Upper lobe of left lung (tissue), 6 donors: Measurements from ENCODE around the gene TBX18. TPM values are rescaled to one million over a fixed set of nuclear protein-coding genes. Genes with fewer than 3 reads are reported as not detected.

Source experiments
- ATAC-seq, 2 donors: fragments of 200-7000 bp; cut with Tn5 transposase; one replicate each; pipeline ENCODE4 v1.9.1; 2022; ENCODE audit warnings: mild to moderate bottlenecking in 2 of 2, moderate library complexity in 2 of 2; ENCODE audit not compliant: low FRiP score in 2 of 2
- DNase-seq, 2 donors: peaks; one replicate each; pipeline ENCODE4 v3.0.0-alpha.2; 2019 to 2020
- H3K27ac ChIP-seq, 4 donors: fragments of 200-600 bp; sonication (generic); one replicate each; pipeline ENCODE4 v1.5.1; 2016 to 2019
- H3K27me3 ChIP-seq, 4 donors: fragments of 200-600 bp; sonication (generic); one replicate each; pipeline ENCODE4 v1.5.1; 2017 to 2019
- H3K36me3 ChIP-seq, 4 donors: fragments of 200-600 bp; sonication (generic); one replicate each; pipeline ENCODE4 v1.5.1; 2016 to 2019
- H3K4me1 ChIP-seq, 4 donors: fragments of 200-600 bp; sonication (generic); one replicate each; pipeline ENCODE4 v1.5.1; 2018 to 2019
- H3K4me3 ChIP-seq, 4 donors: fragments of 200-600 bp; sonication (generic); one replicate each; pipeline ENCODE4 v1.5.1; 2017 to 2019; ENCODE audit warnings: mild to moderate bottlenecking in 2 of 4, moderate library complexity in 1 of 4
- H3K9me3 ChIP-seq, 4 donors: fragments of 200-600 bp; sonication (generic); one replicate each; pipeline ENCODE4 v1.5.1; 2018 to 2019
- EP300 ChIP-seq, 4 donors: sonication (generic); formaldehyde crosslinking; IDR thresholded peaks; one replicate each; pipeline ENCODE4 v1.5.1; 2017; ENCODE audit warnings: antibody characterized with exemption in 4 of 4, control low read depth in 2 of 4
- POLR2A ChIP-seq, 4 donors: fragments of 450-650 bp; IDR thresholded peaks; one replicate each; pipeline ENCODE4 v1.5.1; 2016 to 2017; ENCODE audit warnings: antibody characterized with exemption in 4 of 4, mild to moderate bottlenecking in 2 of 4
- POLR2AphosphoS5 ChIP-seq, 2 donors: sonication (generic); formaldehyde crosslinking; IDR thresholded peaks; one replicate each; pipeline ENCODE4 v1.5.1; 2017; ENCODE audit warnings: antibody characterized with exemption in 2 of 2
- WGBS, 2 donors: methylation state at CpG; one replicate each; pipeline ENCODE4 v1.1.5; 2017 to 2018; 5-methylcytosine and 5-hydroxymethylcytosine counted together
- total RNA-seq, 6 donors: library from RNA; depleted of rRNA in 4 of 6; stranded (reverse); fragments of >200 nt in 4 of 6; gene quantifications; one replicate each; pipeline versions ENCODE4 v1.1.0 to v1.2.1, GENCODE V29; 2016 to 2021
- TF ChIP-seq, protein P1 (sequence below), 6 experiments: fragments of 450-650 bp in 4 of 6; fragments of 200-600 bp in 2 of 6; sonication (generic) in 2 of 6; IDR thresholded peaks; one replicate each; pipeline ENCODE4 v1.5.1; 2016 to 2019; ENCODE audit warnings: antibody characterized with exemption in 6 of 6
- donor health status: DM: no; HTN: no; CAD: no; lungs with moderate emphysema.
- donor health status: DM: no; HTN: yes; CAD: no; lungs with severe emphysema.

The TBX18 gene
- total RNA-seq, 6 donors from 2014 or later, result 0.20 to 0.49 (median 0.44) TPM; not detected in 3

DNA sequence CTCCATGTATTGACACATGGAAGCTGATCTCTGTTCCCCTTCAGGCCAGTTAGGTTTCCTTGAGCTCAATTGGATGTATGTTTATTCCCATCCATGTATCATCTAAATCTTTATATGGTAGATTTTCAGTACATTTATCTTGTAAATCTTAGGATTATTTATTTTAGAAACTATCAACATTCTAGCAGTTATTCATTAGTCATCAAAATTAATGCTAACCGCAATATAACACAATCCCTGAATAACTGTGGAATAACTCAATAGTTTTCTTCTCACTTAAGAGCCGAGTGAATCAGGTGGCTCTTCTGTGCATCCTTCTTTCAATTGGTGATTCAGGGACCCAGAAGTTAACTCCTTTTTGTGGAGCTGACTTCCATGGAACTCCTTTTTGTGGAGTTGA lies 15.5 kb upstream of the TBX18 start:
- ATAC-seq (no peak), DNase-seq (no peak)
- no peak overlapping the region for H3K4me3 ChIP-seq
- TF ChIP-seq EP300 (IDR thresholded peaks at IDR 0.05), result no peak
- no peaks in the 10 kb centered on the region for H3K36me3 ChIP-seq
- H3K4me1 ChIP-seq, result peaks cover 0 to 3% (median under 1%) of the 10 kb centered on the region in 4 donors
- H3K27ac ChIP-seq, result no peak overlapping the region
- WGBS, 2 donors, result 92 to 96% methylated on average over 2 of the region's 2 CpGs
- H3K9me3 ChIP-seq, result no peaks in the 10 kb centered on the region
- H3K27me3 ChIP-seq, result peaks cover 0 to 5% (median under 1%) of the 10 kb centered on the region in 4 donors

DNA sequence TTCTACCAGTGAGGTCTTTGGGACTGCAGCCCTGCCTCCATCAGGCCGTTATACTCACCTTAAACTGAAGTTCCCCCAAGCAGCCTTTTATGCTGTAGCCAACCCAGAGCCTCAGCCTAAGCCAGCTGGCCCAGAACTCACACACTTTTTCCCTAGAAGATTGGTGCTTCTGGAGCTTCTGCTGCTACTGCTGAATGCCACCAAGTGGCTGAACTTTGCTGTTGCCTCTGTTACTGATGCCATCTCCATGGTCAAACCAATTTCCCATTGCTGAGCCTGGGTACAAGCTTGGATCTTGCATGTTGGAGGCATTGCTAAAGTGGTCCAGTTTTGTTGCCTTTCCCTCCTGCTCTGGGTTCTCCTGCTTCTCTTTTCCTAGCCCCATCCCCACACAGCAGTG lies 15.0 kb upstream of the TBX18 start:
- Histone ChIP-seq H3K36me3 (no peaks in the 10 kb centered on the region), H3K9me3 (no peaks in the 10 kb centered on the region), H3K27ac (no peak overlapping the region), H3K4me3 (no peak overlapping the region), H3K27me3 (peaks cover 0 to 10% (median 3%) of the 10 kb centered on the region in 4 donors), H3K4me1 (peaks cover 0 to 8% (median 5%) of the 10 kb centered on the region in 4 donors)
- no peak for ATAC-seq
- TF ChIP-seq, protein P1, sequence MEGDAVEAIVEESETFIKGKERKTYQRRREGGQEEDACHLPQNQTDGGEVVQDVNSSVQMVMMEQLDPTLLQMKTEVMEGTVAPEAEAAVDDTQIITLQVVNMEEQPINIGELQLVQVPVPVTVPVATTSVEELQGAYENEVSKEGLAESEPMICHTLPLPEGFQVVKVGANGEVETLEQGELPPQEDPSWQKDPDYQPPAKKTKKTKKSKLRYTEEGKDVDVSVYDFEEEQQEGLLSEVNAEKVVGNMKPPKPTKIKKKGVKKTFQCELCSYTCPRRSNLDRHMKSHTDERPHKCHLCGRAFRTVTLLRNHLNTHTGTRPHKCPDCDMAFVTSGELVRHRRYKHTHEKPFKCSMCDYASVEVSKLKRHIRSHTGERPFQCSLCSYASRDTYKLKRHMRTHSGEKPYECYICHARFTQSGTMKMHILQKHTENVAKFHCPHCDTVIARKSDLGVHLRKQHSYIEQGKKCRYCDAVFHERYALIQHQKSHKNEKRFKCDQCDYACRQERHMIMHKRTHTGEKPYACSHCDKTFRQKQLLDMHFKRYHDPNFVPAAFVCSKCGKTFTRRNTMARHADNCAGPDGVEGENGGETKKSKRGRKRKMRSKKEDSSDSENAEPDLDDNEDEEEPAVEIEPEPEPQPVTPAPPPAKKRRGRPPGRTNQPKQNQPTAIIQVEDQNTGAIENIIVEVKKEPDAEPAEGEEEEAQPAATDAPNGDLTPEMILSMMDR (IDR thresholded peaks at IDR 0.05), result no peak
- TF ChIP-seq EP300 (IDR thresholded peaks at IDR 0.05) (no peak), POLR2A (IDR thresholded peaks at IDR 0.05) (no peak), POLR2AphosphoS5 (IDR thresholded peaks at IDR 0.05) (no peak)
- 38 to 56% methylated on average over 1 of the region's 1 CpG for WGBS, 2 donors
- no peak for DNase-seq

DNA sequence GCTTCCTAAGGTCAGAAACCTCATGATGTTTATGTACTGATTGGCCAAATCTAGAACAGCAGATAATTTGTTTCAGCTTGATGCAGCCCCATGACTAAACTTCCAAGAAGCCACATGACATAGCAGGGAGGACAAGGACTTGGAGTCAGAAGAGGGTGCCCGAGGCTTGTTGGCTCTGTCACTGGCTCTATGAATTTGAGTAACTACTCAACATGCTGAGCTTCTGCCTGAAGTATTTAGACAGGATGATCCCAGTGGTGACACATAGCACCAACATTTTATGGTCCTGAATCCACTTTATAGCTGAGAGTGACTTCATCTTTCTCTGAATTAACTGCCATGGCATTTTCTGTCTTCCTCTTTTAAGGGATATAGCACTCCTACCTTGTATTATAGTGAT lies 13.5 kb upstream of the TBX18 start:
- Histone ChIP-seq H3K9me3 (no peaks in the 10 kb centered on the region), H3K27ac (no peak overlapping the region), H3K27me3 (peaks cover 0 to 24% (median 17%) of the 10 kb centered on the region in 4 donors), H3K36me3 (no peaks in the 10 kb centered on the region), H3K4me3 (no peak overlapping the region), H3K4me1 (peaks cover 0 to 20% (median 17%) of the 10 kb centered on the region in 4 donors)
- whole genome bisulfite sequencing, 2 donors, result 56 to 71% methylated on average over 1 of the region's 1 CpG
- TF ChIP-seq POLR2A (IDR thresholded peaks at IDR 0.05), result no peak
- TF ChIP-seq EP300 (IDR thresholded peaks at IDR 0.05), result no peak
- DNase-seq (no peak), ATAC-seq (no peak)

DNA sequence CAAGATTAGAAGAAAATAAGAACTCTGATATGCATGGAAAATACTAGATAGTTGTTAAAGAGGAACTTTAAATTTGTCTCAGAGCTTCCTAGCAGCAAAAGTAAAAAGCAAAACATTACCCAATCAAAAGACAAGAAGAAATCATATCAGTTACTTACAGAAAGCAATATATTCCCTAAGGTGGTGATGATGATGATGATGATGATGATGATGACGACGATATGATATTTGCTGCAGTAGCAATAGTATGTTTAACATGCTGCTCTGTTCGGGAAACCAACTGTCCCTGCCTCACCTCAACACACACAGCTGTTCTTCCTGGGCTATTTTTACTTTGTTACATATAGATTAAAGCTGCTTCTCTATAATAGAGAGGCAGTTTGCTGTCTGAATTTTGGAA lies 12.0 kb upstream of the TBX18 start:
- 62 to 65% methylated on average over 3 of the region's 3 CpGs for WGBS, 2 donors
- H3K36me3 ChIP-seq, result no peaks in the 10 kb centered on the region
- no peak for ATAC-seq
- TF ChIP-seq POLR2A (IDR thresholded peaks at IDR 0.05) (no peak), EP300 (IDR thresholded peaks at IDR 0.05) (no peak), POLR2AphosphoS5 (IDR thresholded peaks at IDR 0.05) (no peak)
- TF ChIP-seq, protein P1 (IDR thresholded peaks at IDR 0.05), result no peak
- no peak overlapping the region for H3K27ac ChIP-seq
- no peaks in the 10 kb centered on the region for H3K9me3 ChIP-seq
- peaks cover 0 to 36% (median 22%) of the 10 kb centered on the region in 4 donors for H3K27me3 ChIP-seq
- peaks cover 0 to 20% (median 17%) of the 10 kb centered on the region in 4 donors for H3K4me1 ChIP-seq
- no peak overlapping the region for H3K4me3 ChIP-seq
- DNase-seq, result no peak

DNA sequence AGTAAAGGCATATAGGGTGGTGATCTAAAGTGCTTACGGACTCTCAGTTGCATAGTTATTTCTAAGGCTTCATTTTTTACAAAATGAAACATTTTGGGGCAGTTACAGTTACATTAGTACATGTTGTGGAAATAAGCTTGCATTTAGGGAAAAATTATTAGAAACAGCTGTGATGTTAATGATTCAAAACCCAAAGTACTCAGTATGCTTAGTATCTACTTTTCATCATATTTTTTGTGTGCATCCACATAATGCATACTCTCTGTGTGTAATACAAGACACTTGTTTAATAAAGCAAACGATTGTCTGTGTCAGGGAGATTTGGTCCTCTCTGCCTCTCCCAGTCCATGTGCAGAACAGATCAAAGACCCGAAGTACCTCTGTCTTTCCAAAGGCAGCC lies 11.4 kb upstream of the TBX18 start:
- no peak for DNase-seq
- 63 to 68% methylated on average over 3 of the region's 3 CpGs for WGBS, 2 donors
- H3K4me3 ChIP-seq, result no peak overlapping the region
- ATAC-seq, result no peak
- no peaks in the 10 kb centered on the region for H3K9me3 ChIP-seq
- H3K27ac ChIP-seq, result no peak overlapping the region
- TF ChIP-seq POLR2A (IDR thresholded peaks at IDR 0.05) (no peak), EP300 (IDR thresholded peaks at IDR 0.05) (no peak)
- peaks cover 0 to 37% (median 25%) of the 10 kb centered on the region in 4 donors for H3K27me3 ChIP-seq
- peaks cover 0 to 20% (median 17%) of the 10 kb centered on the region in 4 donors for H3K4me1 ChIP-seq
- H3K36me3 ChIP-seq, result no peaks in the 10 kb centered on the region

DNA sequence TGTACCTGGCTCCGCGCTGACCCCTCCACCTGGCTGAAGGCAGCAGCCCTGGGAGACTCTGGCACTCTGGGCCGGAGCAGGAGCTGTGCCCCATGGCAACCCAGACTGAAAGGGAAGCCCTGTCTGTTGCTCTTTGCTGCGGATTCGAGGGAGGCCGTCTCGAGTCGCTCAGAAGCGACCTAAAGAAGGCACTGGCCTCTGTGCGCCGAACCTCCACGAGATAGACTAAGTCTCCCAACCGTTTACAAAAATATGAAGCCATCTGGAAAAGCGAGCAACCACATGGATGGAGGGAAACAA lies 10.5 kb upstream of the TBX18 start:
- Histone ChIP-seq H3K27me3 (peaks cover 0 to 40% (median 25%) of the 10 kb centered on the region in 4 donors), H3K4me3 (peak overlapping the region in 2 of 4 donors; percentile 39 to 40), H3K4me1 (peaks cover 0 to 20% (median 17%) of the 10 kb centered on the region in 4 donors), H3K27ac (no peak overlapping the region), H3K36me3 (no peaks in the 10 kb centered on the region), H3K9me3 (no peaks in the 10 kb centered on the region)
- DNase-seq (no peak), ATAC-seq (no peak)
- TF ChIP-seq POLR2AphosphoS5 (IDR thresholded peaks at IDR 0.05) (no peak), POLR2A (IDR thresholded peaks at IDR 0.05) (no peak)
- TF ChIP-seq, protein P1 (IDR thresholded peaks at IDR 0.05), result no peak
- WGBS, 2 donors, result 7 to 11% methylated on average over 10 to 14 of the region's 14 CpGs
